HEK293T (cell line): ENCODE data around the gene SMIM36.
"Not testable (repeated sequence)": the region's sequence is repeated elsewhere in the genome, so short reads cannot be mapped to it uniquely, and the experiment has no call there.

Experiments
- CTCF ChIA-PET: fragments of 350-600 bp; formaldehyde crosslinking; extraction: SDS; loops from one replicate; lab custom pipeline; 2021; ENCODE audit warnings: antibody characterized with exemption, inconsistent platforms; lab: Yijun Ruan, JAX
- POLR2A ChIA-PET: fragments of 350-600 bp; formaldehyde crosslinking; extraction: SDS; loops from one replicate; lab custom pipeline; 2020; ENCODE audit warnings: antibody characterized with exemption, inconsistent platforms; lab: Yijun Ruan, JAX
- DNase-seq: peaks from one replicate; pipeline ENCODE4 v3.0.0; 2012; ENCODE audit warnings: mixed read lengths; ENCODE audit errors: extremely low spot score
- ARNT ChIP-seq: fragments of 450-650 bp; IDR thresholded peaks from 2 replicates; pipeline ENCODE4 v1.6.1; 2017; ENCODE audit warnings: mild to moderate bottlenecking
- BHLHE40 ChIP-seq: fragments of 450-650 bp; IDR thresholded peaks from 2 replicates; pipeline ENCODE4 v1.6.1; 2016; ENCODE audit warnings: mild to moderate bottlenecking, moderate library complexity, borderline replicate concordance
- CTBP1 ChIP-seq: fragments of 450-650 bp; IDR thresholded peaks from 2 replicates; pipeline ENCODE4 v1.6.1; 2016; ENCODE audit warnings: borderline replicate concordance
- ELF4 ChIP-seq: fragments of 450-650 bp; IDR thresholded peaks from 2 replicates; pipeline ENCODE4 v1.6.1; 2017; ENCODE audit warnings: antibody characterized with exemption
- FOXA1 ChIP-seq: fragments of 450-650 bp; IDR thresholded peaks from 2 replicates; pipeline ENCODE4 v1.6.1; 2016; ENCODE audit warnings: mild to moderate bottlenecking
- FOXK2 ChIP-seq: fragments of 450-650 bp; IDR thresholded peaks from 2 replicates; pipeline ENCODE4 v1.6.1; 2016; ENCODE audit warnings: mild to moderate bottlenecking
- FOXM1 ChIP-seq: fragments of 450-650 bp; IDR thresholded peaks from 2 replicates; pipeline ENCODE4 v1.6.1; 2017; ENCODE audit warnings: mild to moderate bottlenecking, borderline replicate concordance
- HDGF ChIP-seq: fragments of 450-650 bp; IDR thresholded peaks from 2 replicates; pipeline ENCODE4 v1.6.1; 2017; ENCODE audit warnings: antibody characterized with exemption, borderline replicate concordance
- L3MBTL2 ChIP-seq: fragments of 450-650 bp; conservative IDR thresholded peaks from 2 replicates; pipeline ENCODE4 v1.6.1; 2016; ENCODE audit warnings: mild to moderate bottlenecking
- LEF1 ChIP-seq: fragments of 450-650 bp; IDR thresholded peaks from 2 replicates; pipeline ENCODE4 v1.6.1; 2017; ENCODE audit warnings: mild to moderate bottlenecking, borderline replicate concordance
- NFRKB ChIP-seq: fragments of 450-650 bp; IDR thresholded peaks from 2 replicates; pipeline ENCODE4 v1.6.1; 2016; ENCODE audit warnings: mild to moderate bottlenecking, moderate library complexity
- SP1 ChIP-seq: fragments of 450-650 bp; IDR thresholded peaks from 2 replicates; pipeline ENCODE4 v1.6.1; 2017
- SUZ12 ChIP-seq: fragments of 450-650 bp; IDR thresholded peaks from 2 replicates; pipeline ENCODE4 v1.6.1; 2016; ENCODE audit warnings: mild to moderate bottlenecking
- TARDBP ChIP-seq: fragments of 450-650 bp; IDR thresholded peaks from 2 replicates; pipeline ENCODE4 v1.6.1; 2016
- ZNF384 ChIP-seq: fragments of 450-650 bp; IDR thresholded peaks from 2 replicates; pipeline ENCODE4 v1.6.1; 2016
- TF ChIP-seq, protein P1 (sequence below): fragments of 450-650 bp; IDR thresholded peaks from 2 replicates; pipeline ENCODE4 v1.6.1; 2016

The SMIM36 gene

DNA sequence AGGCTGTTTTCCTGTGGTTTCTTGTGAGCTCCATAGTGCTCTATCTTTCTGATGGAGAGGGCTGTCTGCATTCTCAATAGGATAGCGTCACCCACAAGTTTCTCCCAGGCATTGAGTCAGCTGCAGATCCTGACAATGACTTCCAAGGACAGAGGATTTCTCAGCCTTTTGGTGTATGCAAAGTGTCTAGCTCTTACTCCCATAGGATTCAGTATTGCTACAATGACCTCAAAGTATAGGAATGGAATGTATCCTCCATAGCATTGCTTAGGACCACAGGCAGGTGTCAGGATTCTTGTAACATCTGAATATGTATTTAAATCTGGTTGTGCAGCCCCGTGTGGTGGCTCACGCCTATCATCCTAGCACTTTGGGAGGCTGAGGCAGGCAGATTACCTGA, 32.3 kb downstream of the SMIM36 start:
- DNase-seq = no peak
- TF ChIP-seq FOXM1 (no peak), NFRKB (no peak), L3MBTL2 (no peak), SP1 (no peak), ZNF384 (no peak), ELF4 (no peak), CTBP1 (no peak), BHLHE40 (no peak), SUZ12 (no peak), HDGF (no peak), TARDBP (no peak), FOXA1 (no peak)
- TF ChIP-seq, protein P1, sequence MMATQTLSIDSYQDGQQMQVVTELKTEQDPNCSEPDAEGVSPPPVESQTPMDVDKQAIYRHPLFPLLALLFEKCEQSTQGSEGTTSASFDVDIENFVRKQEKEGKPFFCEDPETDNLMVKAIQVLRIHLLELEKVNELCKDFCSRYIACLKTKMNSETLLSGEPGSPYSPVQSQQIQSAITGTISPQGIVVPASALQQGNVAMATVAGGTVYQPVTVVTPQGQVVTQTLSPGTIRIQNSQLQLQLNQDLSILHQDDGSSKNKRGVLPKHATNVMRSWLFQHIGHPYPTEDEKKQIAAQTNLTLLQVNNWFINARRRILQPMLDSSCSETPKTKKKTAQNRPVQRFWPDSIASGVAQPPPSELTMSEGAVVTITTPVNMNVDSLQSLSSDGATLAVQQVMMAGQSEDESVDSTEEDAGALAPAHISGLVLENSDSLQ = no peak
- ChIA-PET CTCF (no interaction called here), POLR2A (no interaction called here)

- DNase-seq = no peak
- TF ChIP-seq FOXK2 (no peak), ZNF384 (no peak), SP1 (no peak), HDGF (no peak), FOXM1 (no peak), ELF4 (no peak)
- ChIA-PET CTCF (no interaction called here), POLR2A (no interaction called here)
These were observed 44.6 kb downstream of the SMIM36 start for GRCh38 chr17:55466671-55467070.

DNA sequence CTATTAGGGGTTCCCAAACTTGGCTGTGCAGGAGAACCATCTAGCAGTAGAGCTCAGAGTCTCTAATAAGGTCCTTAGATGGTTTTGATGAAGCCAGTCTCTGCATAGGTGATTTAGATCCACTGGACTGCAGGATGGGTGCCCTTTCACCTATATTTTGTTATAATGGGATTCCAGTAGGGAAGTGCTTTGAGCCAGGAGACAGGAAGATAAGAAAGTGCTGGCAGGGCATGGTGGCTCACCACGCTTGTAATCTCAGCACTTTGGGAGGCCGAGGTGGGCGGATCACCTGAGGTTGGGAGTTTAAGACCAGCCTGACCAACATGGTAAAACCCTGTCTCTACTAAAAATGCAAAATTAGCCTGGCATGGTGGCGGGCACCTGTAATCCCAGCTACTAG, 45.5 kb downstream of the SMIM36 start:
- CTCF ChIA-PET, DNase-seq, POLR2A ChIA-PET: not testable (repeated sequence)

DNA sequence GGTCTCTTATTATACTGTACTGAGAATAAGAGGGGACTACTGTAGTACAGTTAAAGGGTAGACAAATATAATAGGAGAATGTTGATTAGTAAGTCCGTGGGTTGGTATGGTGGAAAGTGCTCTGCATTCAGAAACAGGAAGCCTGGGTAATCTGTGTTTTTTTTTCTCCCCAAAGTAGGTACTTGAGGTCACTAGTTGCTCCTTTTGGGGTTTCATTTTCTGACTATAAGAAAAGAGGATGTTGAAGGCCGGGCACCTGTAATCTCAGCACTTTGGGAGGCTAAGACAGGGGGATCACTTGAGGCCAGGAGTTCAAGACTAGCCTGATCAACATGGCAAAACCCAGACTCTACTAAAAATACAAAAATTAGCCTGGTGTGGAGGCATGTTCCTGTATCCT, 47.7 kb downstream of the SMIM36 start:
- ChIA-PET CTCF (no interaction called here), POLR2A (no interaction called here)
- DNase-seq = no peak
- TF ChIP-seq FOXA1 (no peak), NFRKB (no peak), ARNT (no peak), LEF1 (no peak), HDGF (no peak), SUZ12 (no peak), SP1 (no peak), ZNF384 (no peak), BHLHE40 (no peak), TARDBP (no peak), ELF4 (no peak), CTBP1 (no peak), FOXK2 (no peak), L3MBTL2 (no peak)
- TF ChIP-seq, protein P1 = no peak

DNA sequence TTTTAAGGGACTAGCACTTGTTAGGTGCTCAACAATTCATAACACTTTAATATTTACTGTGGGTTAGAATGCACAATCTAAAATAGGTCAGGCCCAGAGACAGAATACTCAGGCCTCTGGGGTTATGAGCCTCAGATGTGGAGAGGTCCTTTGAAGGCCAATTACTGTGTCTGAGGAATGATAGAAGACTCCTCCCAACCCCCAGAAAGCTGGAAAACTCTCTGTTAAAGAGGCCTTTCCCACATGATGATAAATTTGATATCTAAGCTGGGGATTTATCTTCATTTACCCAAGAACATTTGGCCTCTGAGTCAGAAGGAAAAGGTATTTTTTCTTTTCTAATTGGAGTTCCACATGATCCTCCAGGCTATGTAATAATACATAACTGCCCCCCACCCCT, 48.5 kb downstream of the SMIM36 start:
- CTCF ChIA-PET = no interaction called here
- POLR2A ChIA-PET = no interaction called here
- DNase-seq = no peak
- no peak for TF ChIP-seq FOXM1
- no peak for TF ChIP-seq L3MBTL2
- no peak for TF ChIP-seq ARNT
- TF ChIP-seq TARDBP = no peak
- no peak for TF ChIP-seq HDGF
- TF ChIP-seq BHLHE40 = no peak
- no peak for TF ChIP-seq CTBP1
- no peak for TF ChIP-seq SP1
- no peak for TF ChIP-seq SUZ12
- TF ChIP-seq ZNF384 = no peak
- no peak for TF ChIP-seq ELF4

DNA sequence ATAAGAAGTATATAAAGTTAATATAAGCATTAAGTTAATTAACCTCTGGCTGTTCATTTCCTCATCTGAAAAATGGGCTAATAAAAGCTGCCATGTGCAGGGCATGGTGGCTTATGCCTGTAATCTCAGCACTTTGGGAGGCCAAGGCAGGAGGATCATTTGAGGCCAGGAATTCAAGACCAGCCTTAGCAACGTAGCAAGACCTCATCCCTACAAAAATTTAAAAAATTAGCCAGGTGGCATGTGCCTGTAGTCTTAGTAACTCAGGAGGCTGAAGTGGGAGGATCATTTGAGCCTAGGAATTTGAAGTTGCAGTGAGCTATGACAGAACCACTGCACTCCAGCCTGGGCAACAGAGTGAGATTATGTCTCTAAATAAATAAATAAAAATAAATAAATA, 49.0 kb downstream of the SMIM36 start:
- no peak for DNase-seq
- ChIA-PET CTCF (no interaction called here), POLR2A (no interaction called here)
- TF ChIP-seq CTBP1 (no peak), TARDBP (no peak), ELF4 (no peak), FOXM1 (no peak), LEF1 (no peak), BHLHE40 (no peak), L3MBTL2 (no peak), ARNT (no peak), HDGF (no peak), SP1 (no peak)

DNA sequence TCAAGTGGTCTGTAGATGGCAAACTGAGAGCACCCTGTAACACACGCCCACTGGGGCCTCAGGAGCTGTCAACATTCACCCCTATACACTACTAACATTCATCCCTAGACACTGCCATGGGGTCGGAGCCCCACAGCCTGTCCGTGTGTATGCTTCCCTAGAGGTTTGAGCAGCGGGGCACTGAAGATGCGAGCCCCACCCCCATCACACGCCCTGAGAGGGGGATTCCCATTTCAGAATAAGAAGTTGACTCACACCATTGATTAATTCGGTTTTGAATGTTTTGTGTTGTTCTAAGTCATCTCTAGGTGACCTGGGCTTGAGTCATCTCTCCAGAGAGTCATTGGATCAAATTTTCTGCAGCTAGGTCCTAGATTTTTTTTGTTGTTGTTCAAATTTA, 52.3 kb downstream of the SMIM36 start:
- no peak for DNase-seq
- TF ChIP-seq ARNT (no peak), FOXA1 (no peak), BHLHE40 (no peak)
- CTCF ChIA-PET = no interaction called here
- POLR2A ChIA-PET = interaction anchor here (0.6 kb wide), 1 partner anchor 48 kb away, joined by 3 read pairs; no protein-coding TSS in a partner anchor
